GM10266 (cell line): ENCODE results near the gene GDF10.

Experiments
- DNase-seq: peaks from one replicate; pipeline ENCODE4 v3.0.0; 2012; ENCODE audit errors: extremely low spot score
- TF ChIP-seq, protein P1 (sequence below): IDR thresholded peaks from 2 replicates; pipeline ENCODE4 v1.5.1; 2012; ENCODE audit warnings: mild to moderate bottlenecking, low read depth; ENCODE audit not compliant: control insufficient read depth, insufficient read depth; ENCODE audit errors: missing control alignments

Gene GDF10

DNA sequence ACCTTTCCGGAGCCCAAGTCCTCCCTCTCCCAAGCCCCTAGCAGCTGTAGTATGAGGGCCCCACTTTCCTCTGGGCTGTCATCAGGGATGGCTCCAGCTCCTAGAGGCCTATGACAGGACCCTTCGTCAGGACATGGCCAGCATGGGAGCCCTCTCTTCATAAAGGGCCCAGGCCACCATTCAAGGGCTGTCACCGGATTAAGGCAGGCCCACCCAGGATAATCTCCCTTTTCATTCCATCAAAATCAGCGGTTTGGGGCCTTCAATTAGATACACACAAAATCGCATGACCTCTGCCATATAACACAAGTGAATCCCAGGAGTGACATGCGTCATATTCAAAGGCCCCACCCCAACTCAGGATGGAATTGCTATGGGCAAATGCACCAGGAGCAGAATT is 12.2 kb upstream of the GDF10 start:
- TF ChIP-seq, protein P1, sequence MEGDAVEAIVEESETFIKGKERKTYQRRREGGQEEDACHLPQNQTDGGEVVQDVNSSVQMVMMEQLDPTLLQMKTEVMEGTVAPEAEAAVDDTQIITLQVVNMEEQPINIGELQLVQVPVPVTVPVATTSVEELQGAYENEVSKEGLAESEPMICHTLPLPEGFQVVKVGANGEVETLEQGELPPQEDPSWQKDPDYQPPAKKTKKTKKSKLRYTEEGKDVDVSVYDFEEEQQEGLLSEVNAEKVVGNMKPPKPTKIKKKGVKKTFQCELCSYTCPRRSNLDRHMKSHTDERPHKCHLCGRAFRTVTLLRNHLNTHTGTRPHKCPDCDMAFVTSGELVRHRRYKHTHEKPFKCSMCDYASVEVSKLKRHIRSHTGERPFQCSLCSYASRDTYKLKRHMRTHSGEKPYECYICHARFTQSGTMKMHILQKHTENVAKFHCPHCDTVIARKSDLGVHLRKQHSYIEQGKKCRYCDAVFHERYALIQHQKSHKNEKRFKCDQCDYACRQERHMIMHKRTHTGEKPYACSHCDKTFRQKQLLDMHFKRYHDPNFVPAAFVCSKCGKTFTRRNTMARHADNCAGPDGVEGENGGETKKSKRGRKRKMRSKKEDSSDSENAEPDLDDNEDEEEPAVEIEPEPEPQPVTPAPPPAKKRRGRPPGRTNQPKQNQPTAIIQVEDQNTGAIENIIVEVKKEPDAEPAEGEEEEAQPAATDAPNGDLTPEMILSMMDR, result no peak
- no peak for DNase-seq

DNA sequence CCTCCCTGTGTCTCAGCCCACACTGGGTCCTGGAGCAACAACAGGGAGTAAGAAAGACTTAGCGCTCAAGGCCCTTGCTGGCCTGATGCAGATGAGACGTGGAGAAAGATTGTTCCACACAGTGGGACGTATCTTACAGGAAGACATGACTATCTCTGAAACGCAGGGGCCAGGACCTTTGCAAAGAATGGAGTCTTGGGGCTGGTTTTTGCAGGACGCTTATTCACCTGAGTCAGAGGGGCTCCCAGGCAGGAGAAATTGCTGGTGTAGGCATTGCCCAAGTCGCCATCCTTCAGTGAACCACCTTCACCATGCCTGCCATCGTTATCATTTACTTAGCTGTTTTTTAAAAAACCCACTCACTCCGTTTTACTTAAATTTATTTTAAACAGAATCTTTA is 11.8 kb upstream of the GDF10 start:
- TF ChIP-seq, protein P1, result no peak
- DNase-seq, result no peak

DNA sequence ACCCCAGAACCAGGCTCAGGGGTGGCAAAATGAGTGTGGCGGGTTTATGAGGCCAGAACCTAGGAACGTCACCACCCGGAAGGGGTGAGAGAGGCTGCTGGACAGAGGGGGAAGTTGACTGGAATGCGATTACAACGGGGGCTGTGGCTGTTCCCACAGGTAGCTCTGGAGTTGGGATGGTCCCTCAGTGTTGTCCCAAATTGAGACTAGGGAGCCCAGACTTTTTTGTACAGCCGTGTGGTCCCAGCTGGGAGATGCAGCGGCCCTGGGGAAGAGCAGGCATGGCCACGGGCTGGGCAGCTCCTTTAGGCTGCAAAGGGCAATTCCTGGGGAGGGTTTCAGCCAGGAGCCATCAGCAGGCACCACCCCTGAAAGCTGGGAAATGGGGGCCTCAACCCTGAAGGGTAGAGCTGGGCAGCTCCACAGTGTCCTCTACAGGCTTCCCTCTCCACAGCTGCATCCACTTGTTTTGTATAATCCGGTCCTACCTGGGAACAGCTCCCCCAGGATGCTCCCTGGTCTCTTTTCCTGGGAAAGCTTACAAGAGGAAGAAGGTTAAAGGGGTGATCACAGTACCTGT is 11.0 kb upstream of the GDF10 start:
- TF ChIP-seq, protein P1, result no peak
- no peak for DNase-seq

DNA sequence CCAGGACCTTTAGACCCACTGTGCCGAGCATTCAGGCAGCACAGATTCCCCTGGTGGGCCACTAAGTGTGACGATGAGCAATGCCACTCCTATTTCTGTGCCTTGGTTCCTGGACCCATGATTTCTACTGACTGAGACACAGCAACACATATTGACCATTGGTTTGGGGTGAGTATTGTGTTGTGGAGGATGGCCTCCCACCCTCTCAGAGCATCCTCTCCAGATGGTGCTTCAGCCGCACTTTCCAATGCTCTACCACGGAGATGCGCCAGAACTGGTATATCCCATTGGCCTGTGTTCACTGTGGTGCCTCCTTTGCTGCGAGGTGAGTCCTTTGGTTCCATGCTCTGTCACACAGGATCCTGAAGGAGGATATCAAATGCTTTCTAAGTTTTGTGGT is 10.1 kb upstream of the GDF10 start:
- DNase-seq, result no peak
- TF ChIP-seq, protein P1, result no peak

DNA sequence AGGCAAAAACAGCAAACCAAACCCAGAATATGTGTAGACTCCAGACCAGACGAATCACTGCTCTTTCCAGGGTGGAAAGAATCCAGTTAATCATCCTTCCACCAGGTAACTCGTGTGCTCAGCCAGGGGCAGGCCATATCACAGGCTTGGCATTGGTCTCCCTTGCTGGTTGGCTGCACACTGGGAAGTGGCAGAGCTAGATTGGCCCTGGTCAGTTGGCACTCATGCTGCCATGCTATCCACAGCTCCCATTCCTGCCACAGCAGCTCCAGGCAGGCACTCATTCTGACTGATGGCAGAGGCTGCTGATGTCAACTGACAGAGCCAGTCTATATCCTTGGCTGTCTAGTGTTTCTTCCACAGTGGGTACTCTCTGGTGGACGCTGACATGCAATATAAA is 9.7 kb upstream of the GDF10 start:
- DNase-seq, result no peak
- TF ChIP-seq, protein P1, result no peak

DNA sequence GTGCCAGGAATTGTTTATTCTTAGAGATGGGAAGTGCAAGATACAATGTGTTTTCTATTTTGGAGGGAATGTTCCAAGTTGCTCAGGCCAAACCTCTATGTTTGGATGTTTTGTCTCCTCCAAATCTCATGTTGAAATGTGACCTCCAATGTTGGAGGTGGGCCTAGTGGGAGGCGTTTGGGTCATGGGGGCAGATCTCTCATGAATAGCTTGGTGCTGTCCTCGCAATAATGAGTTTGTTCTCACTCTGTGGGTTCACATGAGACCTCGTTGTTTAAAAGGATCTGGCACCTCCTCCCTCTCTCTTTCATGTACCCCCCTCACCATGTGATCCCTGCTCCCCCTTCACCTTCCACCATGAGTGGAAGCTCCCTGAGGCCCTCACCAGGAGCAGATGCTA is 8.3 kb upstream of the GDF10 start:
- DNase-seq, result no peak
- TF ChIP-seq, protein P1, result no peak

DNA sequence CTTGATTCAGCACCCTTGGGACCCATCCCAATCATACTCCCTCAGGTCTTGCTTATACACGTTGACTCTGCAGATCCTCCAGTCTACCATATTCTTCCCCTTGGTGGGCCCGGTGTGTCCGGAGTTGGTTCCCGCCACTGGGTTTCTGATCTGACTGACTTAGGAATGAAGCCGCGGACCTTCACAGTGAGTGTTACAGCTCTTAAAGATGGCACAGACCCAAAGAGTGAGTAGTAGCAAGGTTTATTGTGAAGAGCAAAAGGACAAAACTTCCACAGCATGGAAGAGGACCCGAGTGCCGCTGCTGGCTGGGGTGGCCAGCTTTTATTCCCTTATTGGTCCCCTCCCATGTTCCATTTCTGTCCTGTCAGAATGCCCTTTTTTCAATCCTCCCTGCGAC is 5.9 kb upstream of the GDF10 start:
- TF ChIP-seq, protein P1, result no peak
- no peak for DNase-seq
